Fibroblast of skin of back (primary cell): ENCODE data around the gene MYBPC3.

ENCODE experiments used
- DNase-seq: peaks from one replicate; pipeline ENCODE4 v3.0.0-alpha.2; 2013

MYBPC3 gene

GRCh38 chr11:47314992-47315391, 37.5 kb downstream of the MYBPC3 start:
- DNase-seq = peak; percentile 22

GRCh38 chr11:47308050-47308823, 44.3 kb downstream of the MYBPC3 start:
- no peak for DNase-seq

GRCh38 chr11:47306484-47306844, 46.0 kb downstream of the MYBPC3 start:
- DNase-seq = no peak

GRCh38 chr11:47305734-47306483, 46.6 kb downstream of the MYBPC3 start:
- DNase-seq = peak; percentile 67

GRCh38 chr11:47302853-47303252, 49.6 kb downstream of the MYBPC3 start:
- no peak for DNase-seq

- no peak for DNase-seq
These were observed 53.4 kb downstream of the MYBPC3 start for GRCh38 chr11:47299078-47299477.

GRCh38 chr11:47296045-47296444, 56.5 kb downstream of the MYBPC3 start:
- no peak for DNase-seq

- no peak for DNase-seq
These were observed 57.1 kb downstream of the MYBPC3 start for GRCh38 chr11:47295385-47295784.

GRCh38 chr11:47289856-47290255, 62.6 kb downstream of the MYBPC3 start:
- DNase-seq = no peak

GRCh38 chr11:47288066-47288465, 64.4 kb downstream of the MYBPC3 start:
- DNase-seq = no peak

- DNase-seq = no peak
These were observed 66.3 kb downstream of the MYBPC3 start for GRCh38 chr11:47285969-47286770.

- DNase-seq = no peak
These were observed 68.4 kb downstream of the MYBPC3 start for GRCh38 chr11:47284151-47284550.

- no peak for DNase-seq
These were observed 70.0 kb downstream of the MYBPC3 start for GRCh38 chr11:47282462-47282861.
